ENCODE results near the gene DNAH14.

DNA sequence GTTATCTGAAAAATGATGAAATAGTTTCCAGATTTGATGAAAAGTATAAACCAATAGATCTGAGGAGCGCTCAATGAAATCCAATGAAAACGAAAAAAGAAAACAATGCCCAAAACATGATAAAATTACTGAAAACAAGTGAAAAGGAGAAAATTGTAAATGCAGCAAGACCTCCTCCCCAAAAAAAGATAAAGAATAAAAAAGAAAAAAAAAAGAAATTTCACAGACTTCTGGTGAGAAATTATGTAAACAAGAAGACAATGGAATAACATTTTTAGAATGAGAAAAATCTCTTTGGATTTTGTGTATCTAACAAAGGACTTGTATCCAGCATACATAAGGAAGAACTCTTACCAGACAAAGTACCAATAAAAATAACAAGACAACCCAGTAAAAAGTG is 134.2 kb downstream of the DNAH14 start:
- no peak for TF ChIP-seq POLR2A (IDR thresholded peaks at IDR 0.05)
- TF ChIP-seq, protein P1, sequence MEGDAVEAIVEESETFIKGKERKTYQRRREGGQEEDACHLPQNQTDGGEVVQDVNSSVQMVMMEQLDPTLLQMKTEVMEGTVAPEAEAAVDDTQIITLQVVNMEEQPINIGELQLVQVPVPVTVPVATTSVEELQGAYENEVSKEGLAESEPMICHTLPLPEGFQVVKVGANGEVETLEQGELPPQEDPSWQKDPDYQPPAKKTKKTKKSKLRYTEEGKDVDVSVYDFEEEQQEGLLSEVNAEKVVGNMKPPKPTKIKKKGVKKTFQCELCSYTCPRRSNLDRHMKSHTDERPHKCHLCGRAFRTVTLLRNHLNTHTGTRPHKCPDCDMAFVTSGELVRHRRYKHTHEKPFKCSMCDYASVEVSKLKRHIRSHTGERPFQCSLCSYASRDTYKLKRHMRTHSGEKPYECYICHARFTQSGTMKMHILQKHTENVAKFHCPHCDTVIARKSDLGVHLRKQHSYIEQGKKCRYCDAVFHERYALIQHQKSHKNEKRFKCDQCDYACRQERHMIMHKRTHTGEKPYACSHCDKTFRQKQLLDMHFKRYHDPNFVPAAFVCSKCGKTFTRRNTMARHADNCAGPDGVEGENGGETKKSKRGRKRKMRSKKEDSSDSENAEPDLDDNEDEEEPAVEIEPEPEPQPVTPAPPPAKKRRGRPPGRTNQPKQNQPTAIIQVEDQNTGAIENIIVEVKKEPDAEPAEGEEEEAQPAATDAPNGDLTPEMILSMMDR (IDR thresholded peaks at IDR 0.05): no peak
